Non-pigmented ciliary epithelial cell (primary cell): Measurements from ENCODE around the gene RNF114.
A peak's percentile ranks its signal among the peaks of the same experiment; 100 is the strongest.
"Not testable (repeated sequence)": the region's sequence is repeated elsewhere in the genome, so short reads cannot be mapped to it uniquely, and the experiment has no call there.

ENCODE experiments used
- DNase-seq: peaks from one replicate; pipeline ENCODE4 v3.0.0-alpha.2; 2010; ENCODE audit warnings: low read depth

Gene RNF114

DNA sequence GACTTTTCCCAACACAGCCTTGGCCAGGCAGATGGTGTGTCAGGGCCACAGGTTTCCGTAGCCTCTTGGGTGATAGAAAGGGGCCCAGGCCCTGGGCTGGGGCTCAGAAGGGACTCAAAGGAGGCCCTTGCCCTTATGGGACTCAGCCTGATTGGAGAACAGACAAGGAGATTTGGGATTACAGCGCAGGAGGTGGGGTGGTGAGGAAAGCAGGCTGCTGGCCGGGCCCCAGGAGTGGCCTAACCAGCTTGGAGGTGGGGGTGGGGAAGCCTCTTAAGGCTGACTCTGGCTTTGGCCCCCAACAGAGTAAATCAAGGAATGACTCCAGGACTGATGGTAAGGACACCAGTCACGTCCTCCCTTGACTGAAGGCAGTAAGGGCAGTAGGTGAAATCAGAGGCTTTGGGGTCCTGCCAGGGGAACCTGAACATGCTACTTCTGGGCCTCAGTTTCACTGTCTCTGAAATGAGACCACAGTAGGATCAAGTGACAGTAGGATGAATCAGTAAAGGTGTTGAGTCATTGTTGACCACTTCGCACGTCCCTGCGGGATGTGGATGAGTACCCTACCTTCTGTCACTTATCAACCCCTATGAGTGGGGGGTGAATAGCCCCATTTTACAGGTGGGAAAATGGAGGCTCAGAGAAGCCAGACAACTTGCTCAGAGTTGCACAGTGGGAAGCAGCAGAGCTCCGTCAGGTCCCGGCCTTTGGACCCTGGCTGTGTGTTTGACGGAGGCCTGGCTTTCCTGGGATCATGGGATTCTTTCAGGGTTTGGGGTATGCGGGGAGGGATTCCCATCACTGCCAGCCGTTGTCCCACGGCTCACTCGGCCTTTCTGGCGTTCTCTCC is 51.0 kb downstream of the RNF114 start:
- DNase-seq: no peak

DNA sequence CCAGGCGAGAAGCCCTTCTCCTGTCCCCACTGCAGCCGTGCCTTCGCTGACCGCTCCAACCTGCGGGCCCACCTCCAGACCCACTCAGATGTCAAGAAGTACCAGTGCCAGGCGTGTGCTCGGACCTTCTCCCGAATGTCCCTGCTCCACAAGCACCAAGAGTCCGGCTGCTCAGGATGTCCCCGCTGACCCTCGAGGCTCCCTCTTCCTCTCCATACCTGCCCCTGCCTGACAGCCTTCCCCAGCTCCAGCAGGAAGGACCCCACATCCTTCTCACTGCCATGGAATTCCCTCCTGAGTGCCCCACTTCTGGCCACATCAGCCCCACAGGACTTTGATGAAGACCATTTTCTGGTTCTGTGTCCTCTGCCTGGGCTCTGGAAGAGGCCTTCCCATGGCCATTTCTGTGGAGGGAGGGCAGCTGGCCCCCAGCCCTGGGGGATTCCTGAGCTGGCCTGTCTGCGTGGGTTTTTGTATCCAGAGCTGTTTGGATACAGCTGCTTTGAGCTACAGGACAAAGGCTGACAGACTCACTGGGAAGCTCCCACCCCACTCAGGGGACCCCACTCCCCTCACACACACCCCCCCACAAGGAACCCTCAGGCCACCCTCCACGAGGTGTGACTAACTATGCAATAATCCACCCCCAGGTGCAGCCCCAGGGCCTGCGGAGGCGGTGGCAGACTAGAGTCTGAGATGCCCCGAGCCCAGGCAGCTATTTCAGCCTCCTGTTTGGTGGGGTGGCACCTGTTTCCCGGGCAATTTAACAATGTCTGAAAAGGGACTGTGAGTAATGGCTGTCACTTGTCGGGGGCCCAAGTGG is 51.9 kb downstream of the RNF114 start:
- DNase-seq: no peak

DNA sequence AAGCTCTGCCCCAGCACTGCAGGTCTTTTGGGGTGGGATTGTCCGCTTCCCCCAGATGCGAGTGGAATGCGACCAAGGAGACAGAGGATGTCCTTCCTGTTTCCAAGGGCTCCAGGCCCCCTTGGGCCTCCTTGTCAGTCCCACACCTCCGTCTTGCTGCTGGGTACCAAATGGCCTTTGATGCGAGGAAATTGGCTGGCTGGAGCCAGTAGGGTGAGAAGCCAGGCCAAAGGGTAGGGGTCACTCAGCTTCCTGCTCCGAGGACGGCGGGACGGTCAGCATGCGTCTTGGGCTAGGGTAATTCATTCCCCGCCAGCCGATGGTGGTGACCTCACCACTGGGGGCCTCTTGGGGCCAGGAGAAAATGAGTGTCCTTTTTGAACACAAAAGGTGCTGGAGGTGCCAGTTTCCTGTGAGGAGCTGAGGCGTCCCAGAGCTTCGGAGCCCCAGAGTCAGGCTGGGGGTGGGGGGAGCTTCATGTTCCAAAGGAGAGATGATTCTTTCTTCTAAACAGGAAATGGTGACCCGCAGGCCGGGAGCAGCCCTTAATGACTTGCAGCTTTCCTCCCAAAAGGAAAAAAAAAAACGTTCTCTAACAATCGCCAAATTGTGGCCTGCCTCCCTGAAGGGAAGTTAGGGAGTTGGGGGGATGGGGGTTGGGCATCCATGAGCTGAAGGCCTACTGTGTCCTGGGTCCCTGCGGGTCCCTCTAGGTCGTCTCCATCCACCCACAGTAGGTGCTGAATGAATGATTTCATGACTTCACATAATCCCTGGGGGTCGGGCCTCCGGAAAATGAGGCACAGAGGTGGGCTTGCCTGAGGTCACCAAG is 53.3 kb downstream of the RNF114 start:
- no peak for DNase-seq

DNA sequence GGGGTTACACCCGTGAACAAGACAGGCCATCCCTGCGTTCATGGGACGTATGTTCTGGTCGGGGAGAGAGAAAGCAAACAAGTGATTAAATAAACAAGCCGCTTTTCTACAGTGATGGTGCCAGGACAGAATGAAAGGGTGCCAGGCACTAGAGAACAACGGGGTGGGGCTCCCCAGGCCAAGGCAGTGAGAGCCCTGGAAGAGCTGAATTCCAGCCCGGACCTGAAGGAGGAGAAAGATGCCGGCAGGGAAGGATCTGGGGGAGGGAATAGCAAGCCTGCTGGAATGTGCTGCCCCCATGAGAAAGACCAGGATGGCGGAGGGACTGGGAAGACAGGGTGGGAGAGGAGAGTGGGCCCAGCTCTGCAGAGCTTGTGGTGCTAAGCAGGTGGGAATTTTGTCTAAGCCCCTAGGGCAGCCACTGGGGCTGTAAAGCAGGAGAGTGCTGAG is 54.1 kb downstream of the RNF114 start:
- DNase-seq: no peak

DNA sequence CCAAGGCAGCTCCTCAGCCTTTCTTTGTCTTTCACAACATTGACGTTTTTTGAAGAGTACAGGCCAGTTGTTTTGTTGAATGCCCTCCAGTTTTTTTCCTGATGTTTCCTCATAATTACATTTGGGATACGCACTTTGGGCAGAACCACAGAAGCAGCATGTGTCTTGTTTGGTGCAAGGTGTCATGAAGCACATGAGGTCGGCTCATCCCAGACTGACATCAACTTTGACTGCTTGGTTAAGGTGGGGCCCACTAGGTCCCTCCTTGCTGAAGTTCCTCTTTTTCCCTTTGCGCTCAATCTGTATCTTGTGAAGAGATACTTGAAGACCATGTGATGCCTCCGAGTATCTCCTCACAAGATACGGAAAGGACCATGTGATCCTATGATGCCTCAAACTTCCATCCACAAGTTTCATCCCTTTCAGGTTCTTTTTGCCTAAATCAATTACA is 57.1 kb downstream of the RNF114 start:
- DNase-seq: no peak

DNA sequence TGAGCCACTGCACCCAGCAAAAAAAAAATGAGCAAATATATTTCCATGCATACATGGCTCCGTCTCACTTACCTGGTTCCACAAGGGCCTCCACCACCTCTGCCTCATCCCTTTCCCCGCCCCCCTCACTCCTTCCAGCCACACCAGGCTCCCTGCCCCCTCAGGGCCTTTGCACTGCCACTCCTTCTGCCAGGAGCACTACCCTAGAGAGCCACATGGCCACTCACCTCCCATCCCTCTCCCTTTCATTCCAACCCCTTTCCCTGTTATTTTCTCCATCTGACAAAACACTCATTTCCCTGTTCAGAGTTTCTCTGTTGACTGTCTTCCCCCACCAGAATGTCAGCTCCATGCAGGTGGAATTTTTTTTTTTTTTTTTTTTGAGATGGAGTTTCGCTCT is 59.4 kb downstream of the RNF114 start:
- no peak for DNase-seq

DNA sequence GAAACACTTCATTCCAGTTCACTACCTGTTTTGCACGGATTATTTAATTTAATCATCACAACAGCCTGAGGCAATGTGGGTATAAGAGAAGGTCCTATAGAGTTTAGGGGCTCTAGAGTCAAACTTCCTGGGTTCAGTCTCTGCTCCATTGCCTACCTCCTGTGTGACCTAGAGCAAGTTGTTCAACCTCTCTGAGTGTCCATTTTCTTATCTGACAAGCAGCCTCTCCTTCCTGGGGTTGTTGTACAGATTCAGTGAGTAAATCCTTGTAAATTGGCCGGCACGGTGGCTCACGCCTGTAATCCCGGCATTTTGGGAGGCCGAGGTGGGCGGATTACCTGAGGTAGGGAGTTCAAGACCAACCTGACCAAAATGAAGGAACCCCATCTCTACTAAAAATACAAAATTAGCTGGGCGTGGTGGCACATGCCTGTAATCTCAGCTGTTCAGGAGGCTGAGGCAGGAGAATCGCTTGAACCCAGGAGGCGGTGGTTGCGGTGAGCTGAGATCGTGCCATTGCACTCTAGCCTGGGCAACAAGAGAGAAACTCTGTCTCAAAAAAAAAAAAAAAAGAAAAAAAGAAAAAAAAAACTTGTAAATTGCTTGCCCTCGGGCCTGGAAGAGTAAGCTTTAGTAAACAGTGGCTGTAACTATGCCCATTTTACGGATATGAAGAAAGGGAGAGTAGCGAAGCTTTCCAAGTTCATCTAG is 62.4 kb downstream of the RNF114 start:
- not testable (repeated sequence) for DNase-seq

DNA sequence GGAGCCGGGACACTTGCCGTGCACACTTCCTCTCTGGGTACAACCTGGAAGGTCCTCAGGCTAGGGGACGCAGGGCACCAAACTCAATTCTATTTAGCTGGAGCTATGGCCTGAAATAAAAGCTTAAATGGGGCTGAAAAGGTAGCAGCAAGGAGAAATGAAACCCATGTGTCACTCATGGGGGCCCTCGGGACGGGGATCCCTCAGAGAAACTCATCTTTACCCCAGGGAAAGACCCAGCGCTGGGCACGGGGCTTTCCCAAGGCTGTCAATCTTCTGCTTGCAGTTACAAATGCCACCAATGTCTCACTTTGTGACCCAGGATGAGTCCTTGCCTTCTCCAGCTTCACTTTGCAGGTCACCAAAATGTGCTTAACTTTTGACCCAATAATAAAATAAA is 63.1 kb downstream of the RNF114 start:
- no peak for DNase-seq

DNA sequence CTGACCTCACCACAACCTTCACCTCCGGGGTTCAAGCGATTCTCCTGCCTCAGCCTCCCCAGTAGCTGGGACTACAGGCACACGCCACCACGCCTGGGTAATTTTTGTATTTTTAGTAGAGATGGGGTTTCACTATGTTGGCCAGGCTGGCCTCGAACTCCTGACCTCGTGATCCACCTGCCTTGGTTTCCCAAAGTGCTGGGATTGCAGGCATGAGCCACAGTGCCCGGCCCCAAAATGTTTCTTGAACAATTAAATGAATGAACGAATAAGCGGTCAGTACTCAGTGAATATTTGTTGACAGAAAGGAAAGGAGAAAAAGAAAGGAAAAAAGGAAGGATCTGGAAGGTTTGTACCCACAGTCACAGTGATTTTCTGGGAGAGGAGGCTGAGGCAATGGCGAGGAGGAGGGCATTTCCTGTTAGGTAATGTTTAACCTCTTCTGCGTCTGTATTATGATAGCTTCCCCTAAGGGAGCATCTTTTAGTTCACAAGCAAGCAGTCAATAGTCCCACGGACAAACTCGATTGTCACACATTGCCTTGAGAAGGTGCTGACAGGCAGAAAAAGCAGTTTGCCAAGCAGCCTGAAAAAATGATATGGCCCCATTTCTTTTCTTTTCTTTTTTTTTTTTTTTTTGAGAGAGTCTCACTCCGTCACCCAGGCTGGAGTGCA is 64.5 kb downstream of the RNF114 start:
- not testable (repeated sequence) for DNase-seq

DNA sequence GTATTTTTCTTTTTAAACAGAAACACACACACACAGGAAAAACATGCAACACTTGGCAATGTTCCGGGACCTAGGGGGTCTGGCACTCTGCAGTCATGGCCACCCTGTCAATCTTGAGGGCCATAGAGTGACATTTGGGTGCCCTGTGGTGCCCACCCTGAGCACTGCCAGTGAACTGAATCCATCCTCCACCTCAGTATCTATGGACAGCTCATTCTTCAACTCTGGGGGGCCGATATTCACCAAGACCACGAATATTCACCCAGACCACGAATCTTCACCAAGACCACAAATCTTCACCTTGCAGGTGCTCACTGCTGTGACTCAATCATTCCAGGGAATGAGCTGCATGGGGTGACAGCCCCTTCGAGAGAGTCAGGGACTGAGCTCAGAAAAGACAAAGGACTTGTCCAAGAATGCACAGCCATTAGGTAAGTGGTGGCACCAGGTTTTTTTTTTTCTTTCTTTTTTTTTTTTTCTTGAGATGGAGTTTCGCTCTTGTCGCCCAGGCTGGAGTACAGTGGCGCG is 65.7 kb downstream of the RNF114 start:
- no peak for DNase-seq

DNA sequence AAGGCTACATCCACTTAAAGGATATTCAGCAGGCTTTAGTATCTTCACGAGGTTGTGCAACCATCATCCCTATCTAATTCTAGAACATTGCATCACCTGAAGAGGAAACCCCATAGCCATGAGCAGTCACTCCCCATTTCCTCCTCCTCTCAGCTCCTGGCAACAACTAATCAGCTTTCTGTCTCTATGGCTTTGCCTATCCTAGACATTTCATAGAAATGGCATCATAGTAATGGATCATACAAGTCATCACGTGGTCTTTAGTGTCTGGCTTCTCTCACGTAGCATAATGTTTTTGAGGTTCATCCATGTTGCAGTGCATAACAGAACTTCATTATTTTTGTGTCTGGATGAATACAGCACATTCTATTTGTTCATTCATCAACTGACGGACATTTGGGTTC is 67.1 kb downstream of the RNF114 start:
- peak; percentile 87 for DNase-seq
